HL-60 (cell line): ENCODE measurements around the gene STOX2.

Experiments used
- SPI1 ChIP-seq: IDR thresholded peaks from 2 replicates; pipeline ENCODE4 v1.6.1; 2012; ENCODE audit warnings: low read depth, mild to moderate bottlenecking, borderline replicate concordance
- TF ChIP-seq, protein P1 (sequence below): IDR thresholded peaks from one replicate; pipeline ENCODE4 v1.5.1; 2011; ENCODE audit warnings: low read length, control low read depth, inconsistent platforms; ENCODE audit not compliant: insufficient read depth

GRCh38 chr4:184062769-184063168 is 157.7 kb downstream of the STOX2 start:
- TF ChIP-seq, protein P1, sequence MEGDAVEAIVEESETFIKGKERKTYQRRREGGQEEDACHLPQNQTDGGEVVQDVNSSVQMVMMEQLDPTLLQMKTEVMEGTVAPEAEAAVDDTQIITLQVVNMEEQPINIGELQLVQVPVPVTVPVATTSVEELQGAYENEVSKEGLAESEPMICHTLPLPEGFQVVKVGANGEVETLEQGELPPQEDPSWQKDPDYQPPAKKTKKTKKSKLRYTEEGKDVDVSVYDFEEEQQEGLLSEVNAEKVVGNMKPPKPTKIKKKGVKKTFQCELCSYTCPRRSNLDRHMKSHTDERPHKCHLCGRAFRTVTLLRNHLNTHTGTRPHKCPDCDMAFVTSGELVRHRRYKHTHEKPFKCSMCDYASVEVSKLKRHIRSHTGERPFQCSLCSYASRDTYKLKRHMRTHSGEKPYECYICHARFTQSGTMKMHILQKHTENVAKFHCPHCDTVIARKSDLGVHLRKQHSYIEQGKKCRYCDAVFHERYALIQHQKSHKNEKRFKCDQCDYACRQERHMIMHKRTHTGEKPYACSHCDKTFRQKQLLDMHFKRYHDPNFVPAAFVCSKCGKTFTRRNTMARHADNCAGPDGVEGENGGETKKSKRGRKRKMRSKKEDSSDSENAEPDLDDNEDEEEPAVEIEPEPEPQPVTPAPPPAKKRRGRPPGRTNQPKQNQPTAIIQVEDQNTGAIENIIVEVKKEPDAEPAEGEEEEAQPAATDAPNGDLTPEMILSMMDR: no peak
- no peak for TF ChIP-seq SPI1
